GM12872 (cell line): ENCODE results near the gene AFDN.

ENCODE experiments used
- TF ChIP-seq, protein P1 (sequence below): IDR thresholded peaks from 3 replicates; pipeline ENCODE4 v1.5.1; 2011; ENCODE audit warnings: low read depth, mild to moderate bottlenecking, low read length, moderate library complexity; ENCODE audit not compliant: insufficient read depth

AFDN gene

DNA sequence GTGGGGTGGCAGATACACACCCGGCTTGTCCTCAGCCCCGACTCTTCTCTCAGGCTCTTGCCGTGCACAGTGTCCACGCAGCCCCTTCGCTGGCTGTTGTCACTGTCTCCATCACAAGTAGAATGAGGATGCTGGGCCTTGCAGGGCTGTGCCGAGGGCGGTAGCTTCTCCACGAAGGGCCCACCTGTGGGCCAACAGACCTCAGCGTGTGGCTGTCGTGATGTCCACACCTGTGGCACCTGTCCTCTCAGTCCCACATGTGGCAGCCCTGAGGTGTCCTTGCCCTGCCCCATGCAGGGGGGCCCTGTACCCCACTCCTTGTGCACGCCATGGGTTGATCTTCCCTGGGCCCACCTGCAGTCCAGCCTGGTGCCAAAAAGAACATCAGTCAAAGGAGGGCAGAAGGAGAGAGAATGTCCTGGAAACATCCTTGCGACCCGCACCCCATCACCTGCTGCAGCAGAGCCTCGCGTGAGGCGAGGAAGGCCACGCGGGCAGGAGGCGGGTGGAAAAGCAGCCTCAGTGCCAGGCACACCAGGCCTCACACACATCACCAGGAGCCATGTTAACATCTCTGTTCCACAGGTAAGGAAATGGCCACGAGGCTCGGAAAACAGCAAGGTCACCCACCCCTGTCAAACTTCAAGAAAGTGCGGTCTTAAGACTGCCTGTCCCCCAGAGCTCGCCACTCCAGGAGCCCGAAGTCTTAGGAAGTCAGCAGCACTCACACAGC is 22.3 kb upstream of the AFDN start:
- TF ChIP-seq, protein P1, sequence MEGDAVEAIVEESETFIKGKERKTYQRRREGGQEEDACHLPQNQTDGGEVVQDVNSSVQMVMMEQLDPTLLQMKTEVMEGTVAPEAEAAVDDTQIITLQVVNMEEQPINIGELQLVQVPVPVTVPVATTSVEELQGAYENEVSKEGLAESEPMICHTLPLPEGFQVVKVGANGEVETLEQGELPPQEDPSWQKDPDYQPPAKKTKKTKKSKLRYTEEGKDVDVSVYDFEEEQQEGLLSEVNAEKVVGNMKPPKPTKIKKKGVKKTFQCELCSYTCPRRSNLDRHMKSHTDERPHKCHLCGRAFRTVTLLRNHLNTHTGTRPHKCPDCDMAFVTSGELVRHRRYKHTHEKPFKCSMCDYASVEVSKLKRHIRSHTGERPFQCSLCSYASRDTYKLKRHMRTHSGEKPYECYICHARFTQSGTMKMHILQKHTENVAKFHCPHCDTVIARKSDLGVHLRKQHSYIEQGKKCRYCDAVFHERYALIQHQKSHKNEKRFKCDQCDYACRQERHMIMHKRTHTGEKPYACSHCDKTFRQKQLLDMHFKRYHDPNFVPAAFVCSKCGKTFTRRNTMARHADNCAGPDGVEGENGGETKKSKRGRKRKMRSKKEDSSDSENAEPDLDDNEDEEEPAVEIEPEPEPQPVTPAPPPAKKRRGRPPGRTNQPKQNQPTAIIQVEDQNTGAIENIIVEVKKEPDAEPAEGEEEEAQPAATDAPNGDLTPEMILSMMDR, result no peak

DNA sequence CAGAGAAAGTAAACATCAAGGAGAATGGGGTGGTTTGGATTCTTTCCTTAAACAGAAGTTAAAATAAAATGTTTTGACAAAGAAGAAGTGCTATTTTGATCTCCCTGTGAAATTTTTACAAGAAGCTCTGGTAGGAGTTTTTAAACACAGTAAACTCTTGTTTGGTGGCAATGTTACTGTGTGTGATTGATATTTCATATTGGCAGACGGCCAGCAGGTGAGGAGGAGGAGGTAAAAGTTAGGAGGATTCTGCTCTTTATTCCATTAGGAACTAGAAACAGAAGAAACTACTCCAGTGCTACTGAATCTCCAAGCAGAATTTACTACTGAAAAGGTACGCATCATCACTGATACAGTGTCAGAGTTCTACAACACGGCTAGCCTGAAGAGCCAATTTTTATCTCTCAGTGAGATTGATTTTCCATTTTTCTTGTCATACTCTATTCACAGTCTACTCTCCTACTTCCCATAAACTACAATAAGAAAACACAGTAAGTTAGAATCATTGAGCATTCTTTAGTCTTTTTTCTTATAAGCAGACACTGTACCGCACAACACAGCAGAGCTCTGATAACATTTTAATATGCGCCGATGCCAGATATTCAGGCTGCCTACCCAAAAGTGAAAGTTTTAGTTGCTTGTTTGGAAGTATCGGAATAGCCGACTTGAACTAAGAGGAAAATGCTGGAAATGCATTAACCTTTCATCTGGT is 21.2 kb upstream of the AFDN start:
- TF ChIP-seq, protein P1, result no peak

DNA sequence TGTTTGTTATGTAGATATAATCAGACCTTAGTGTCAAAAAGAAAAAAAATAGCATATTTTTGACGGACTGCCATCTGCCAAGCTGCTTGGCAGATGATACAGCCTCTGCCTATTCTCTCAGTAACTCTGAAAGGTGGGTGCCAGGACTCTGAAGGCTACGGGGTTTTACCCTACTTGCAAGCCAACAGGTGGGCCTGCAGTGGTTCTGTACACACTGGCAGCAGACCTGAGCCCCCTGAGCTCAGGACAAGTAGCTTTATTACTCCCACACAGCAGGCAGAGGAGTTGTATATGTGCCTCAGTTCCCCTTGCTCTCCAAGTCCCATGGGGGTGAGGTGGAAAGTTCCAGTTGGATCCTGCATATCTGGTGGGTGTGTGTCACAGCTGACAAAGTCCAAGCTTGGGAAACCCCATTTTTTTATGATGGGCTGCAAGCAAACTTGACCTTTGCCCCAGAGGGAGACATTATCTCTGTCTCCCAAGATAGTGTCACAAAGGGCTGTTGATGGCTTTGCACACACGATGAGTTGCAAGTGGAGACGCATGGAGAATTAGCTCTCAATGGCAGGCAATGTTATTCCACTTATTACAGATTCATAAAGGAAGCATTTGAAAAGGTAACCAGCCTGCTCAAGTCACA is 20.5 kb upstream of the AFDN start:
- TF ChIP-seq, protein P1, result no peak

DNA sequence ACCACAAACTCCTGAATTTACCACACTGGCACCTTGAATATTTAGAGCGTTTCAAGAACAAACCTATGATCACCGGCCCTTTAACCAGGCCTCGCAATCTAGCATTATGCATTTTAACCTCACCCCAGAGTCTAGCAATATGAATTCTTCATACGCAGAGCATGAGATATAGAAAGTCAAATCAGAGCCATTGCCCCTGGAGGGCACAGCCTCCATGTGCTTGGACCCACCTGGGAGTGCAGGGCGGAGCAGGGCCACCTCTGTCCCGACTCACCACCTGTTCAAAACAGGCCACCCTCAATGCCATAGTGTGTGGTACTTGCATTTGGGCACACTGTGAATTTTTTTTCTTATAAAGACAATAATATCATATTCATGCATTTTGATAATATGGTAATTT is 19.5 kb upstream of the AFDN start:
- TF ChIP-seq, protein P1, result no peak

DNA sequence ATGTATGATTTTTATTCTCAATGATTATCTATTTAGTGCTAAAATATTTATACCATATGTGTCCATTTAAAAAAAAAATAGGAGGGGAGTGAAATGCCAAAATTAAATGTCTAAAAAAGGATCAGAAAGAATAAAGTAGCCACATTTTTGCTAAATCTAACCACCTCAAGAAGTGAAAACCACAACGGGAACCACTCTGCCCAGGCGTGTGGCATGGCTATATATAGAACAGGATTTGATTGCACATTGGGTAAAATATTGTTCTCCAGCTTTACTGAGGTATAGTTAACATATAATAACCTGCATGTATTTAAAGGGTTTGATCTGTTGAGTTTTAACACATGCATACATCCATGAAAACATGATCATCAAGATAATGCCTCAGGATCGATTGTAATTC is 19.0 kb upstream of the AFDN start:
- TF ChIP-seq, protein P1, result no peak

DNA sequence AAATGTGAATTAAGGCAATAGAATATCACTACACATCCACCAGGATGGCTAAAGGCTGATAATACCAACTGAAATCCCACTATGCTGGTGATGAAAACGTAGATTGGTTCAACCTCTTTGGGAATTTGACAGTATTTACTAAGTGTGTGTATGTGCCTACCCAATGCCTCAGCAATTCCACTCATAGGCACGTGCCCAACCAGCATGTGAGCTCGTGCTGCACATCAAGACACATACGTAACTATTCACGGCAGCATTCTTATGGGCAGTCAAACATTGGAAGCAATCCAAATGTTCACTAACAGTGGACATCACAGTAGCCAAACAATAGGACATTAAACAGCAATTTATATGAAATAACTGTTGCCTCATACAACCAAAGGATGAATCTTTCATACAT is 15.7 kb upstream of the AFDN start:
- TF ChIP-seq, protein P1, result no peak

DNA sequence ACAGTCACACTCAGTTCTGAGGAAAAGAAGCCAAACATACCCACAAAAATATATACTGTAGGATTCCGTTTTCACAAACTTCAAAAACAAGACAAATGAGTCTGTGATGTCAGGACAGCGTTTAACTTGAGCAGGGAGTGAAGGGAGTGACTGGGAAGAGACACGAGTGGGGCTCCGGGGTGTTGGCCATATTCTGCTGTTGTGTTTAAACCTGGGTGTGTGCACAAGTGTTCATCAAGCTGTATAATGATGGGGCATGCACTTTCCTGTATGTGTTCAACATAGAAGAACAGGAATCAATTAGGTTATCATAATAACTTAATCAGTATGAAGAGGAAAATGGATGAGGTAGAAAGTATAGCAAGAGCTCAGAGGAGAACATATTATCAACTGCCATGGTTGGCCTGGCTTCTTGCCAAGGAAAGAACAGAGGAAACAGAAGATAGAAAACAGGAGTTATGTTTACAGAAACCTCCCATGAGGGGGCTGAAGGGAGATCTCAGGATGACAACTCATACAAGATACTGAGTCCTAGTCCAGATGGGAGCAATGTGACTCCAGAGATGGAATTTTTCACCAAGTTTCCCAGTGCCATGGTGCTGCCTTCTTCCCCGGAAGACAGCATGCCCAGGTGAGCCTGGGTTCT is 15.1 kb upstream of the AFDN start:
- TF ChIP-seq, protein P1, result no peak
